ENCODE results near the gene FGF8.

FGF8 gene

GRCh38 chr10:101775273-101776160, at the start of gene FGF8:
Gene FGF8, minus strand, starts transcription at chr10:101776114. Its CDS starts 214 bp downstream, at chr10:101775900.
- no peak within 1 kb of the TSS for H3K4me3 ChIP-seq (ENCODE audit: low read depth, low read length)
- no peak for TF ChIP-seq CTCF (IDR thresholded peaks at IDR 0.05; ENCODE audit: borderline replicate concordance, insufficient read depth, low read depth, low read length)

- H3K4me3 ChIP-seq (ENCODE audit: low read depth, low read length), result no peak overlapping the region
- no peak for TF ChIP-seq CTCF (IDR thresholded peaks at IDR 0.05; ENCODE audit: borderline replicate concordance, insufficient read depth, low read depth, low read length)
Measured at GRCh38 chr10:101824736-101825135, 48.8 kb upstream of the FGF8 start.

GRCh38 chr10:101818872-101819633, 43.1 kb upstream of the FGF8 start:
- H3K4me3 ChIP-seq (ENCODE audit: low read depth, low read length), result peak overlapping the region; percentile 96
- no peak for TF ChIP-seq CTCF (IDR thresholded peaks at IDR 0.05; ENCODE audit: borderline replicate concordance, insufficient read depth, low read depth, low read length)

GRCh38 chr10:101818119-101818871, 42.4 kb upstream of the FGF8 start, which contains the start of gene OGA:
Gene OGA, minus strand, starts transcription at chr10:101818444. Its CDS starts 422 bp downstream, at chr10:101818022.
- H3K4me3 ChIP-seq (ENCODE audit: low read depth, low read length), result peak within 1 kb of the TSS; percentile 96
- TF ChIP-seq CTCF (IDR thresholded peaks at IDR 0.05; ENCODE audit: borderline replicate concordance, insufficient read depth, low read depth, low read length), result no peak

- TF ChIP-seq CTCF (IDR thresholded peaks at IDR 0.05; ENCODE audit: borderline replicate concordance, insufficient read depth, low read depth, low read length), result no peak
- peak overlapping the region; percentile 96 for H3K4me3 ChIP-seq (ENCODE audit: low read depth, low read length)
Measured at GRCh38 chr10:101817337-101818118, 41.6 kb upstream of the FGF8 start.

- peak overlapping the region; percentile 96 for H3K4me3 ChIP-seq (ENCODE audit: low read depth, low read length)
- no peak for TF ChIP-seq CTCF (IDR thresholded peaks at IDR 0.05; ENCODE audit: borderline replicate concordance, insufficient read depth, low read depth, low read length)
Measured at GRCh38 chr10:101816913-101817336, 41.0 kb upstream of the FGF8 start.

Data from GM12875 (cell line).